NCI-H128 (cell line): ENCODE data around the gene CHRNA7.
"Not testable (repeated sequence)": the region's sequence is repeated elsewhere in the genome, so short reads cannot be mapped to it uniquely, and the experiment has no call there.

ENCODE experiments used
- DNase-seq: peaks from one replicate; lab custom pipeline; 2025; ENCODE audit not compliant: unreplicated experiment; lab: John Stamatoyannopoulos, UW

Gene CHRNA7

DNA sequence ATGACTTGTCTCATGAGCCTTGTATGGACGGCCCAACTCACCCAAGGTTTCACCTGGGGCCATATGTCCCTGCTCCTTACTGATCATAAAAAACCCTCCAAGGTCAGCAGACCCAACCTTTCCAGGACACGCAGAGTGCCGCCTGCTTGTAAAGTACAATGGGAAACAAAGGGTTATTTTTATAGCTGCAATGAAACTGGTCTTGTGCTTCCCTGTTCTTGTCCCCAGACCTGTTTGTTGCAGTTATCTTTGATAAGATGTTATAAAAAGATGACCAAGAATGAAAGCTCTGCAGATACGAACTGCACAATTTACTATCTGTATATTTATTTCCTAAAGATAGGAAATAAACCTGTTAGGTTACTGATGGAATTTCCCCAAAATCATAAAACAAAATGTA is 136.0 kb downstream of the CHRNA7 start:
- not testable (repeated sequence) for DNase-seq

DNA sequence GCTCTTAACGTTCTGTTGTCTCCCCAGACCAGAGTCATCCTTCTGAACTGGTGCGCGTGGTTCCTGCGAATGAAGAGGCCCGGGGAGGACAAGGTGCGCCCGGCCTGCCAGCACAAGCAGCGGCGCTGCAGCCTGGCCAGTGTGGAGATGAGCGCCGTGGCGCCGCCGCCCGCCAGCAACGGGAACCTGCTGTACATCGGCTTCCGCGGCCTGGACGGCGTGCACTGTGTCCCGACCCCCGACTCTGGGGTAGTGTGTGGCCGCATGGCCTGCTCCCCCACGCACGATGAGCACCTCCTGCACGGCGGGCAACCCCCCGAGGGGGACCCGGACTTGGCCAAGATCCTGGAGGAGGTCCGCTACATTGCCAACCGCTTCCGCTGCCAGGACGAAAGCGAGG is 137.6 kb downstream of the CHRNA7 start:
- DNase-seq, result not testable (repeated sequence)

DNA sequence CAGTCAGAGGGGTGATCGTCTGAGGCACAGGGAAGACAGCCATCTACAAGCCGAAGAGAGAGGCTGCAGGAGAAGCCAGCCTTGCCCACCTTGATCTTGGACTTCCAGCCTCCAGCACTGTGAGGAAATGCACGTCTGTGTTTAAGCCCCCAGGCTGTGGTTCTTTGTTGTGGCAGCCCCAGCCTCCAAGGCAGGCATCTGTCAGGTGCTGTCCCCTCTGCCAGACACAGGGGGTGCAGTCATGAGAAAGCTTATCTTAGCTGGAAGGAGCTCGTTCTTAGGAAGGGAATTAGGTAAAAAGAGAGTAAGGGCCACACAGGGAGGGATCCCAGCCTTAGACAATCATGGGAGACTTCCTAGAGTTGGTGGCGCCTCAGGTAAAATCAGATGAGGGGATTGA is 150.3 kb downstream of the CHRNA7 start:
- DNase-seq, result not testable (repeated sequence)

DNA sequence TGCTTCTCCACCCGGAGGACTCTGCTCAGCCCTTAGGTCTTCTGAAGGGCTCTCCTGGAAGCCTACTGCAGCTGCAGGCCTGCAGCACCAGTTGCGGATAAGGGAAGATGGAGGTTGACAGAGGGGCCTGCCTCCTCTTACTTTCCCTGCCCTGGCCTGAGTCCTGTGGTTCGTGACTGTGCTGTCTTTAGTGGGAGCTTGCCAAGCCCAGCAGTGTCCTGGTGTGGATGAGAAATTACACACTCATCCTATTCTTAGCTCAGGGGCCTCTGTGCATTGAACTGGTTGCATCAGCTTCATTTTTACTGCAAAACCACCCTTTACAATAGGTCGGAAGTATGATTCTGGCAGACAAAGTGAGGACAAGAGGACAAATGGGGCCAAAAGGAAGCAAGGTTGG is 163.5 kb downstream of the CHRNA7 start:
- not testable (repeated sequence) for DNase-seq

DNA sequence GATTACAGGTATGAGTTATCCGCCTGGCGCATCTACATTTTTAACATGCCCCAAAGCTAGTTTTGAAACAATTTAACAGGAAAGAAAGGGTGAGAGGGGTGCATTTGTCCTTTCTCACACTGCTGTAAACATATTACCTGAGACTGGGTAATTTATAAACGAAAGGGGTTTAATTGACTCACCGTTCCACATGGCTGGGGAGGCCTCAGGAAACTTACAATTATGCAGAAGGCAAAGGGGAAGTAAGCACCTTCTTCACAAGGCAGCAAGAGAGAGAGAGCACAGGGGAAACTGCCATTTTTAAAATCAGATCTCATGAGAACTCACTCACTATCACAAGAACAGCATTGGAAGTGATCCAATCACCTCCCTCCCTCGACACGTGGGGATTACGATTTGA is 165.9 kb downstream of the CHRNA7 start:
- DNase-seq, result not testable (repeated sequence)

DNA sequence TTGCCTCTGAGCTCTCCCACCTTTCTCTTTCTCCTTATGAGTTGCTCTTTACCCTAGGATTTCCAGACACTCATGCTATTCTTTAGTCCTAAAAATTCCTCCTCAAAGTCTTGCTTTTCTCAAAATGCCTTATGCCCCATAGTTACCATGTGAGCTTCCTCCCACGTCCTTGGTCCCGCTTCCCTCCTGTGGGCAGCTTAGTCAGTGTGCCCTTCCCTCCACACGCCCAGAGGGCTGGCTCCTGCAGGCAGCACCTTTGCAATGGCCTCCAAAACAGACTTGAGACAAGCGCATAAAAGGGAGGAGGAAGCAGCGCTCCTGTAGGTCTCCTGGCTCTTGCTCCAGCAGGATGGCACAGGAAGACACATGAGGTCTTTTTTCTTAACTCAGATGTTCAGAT is 168.6 kb downstream of the CHRNA7 start:
- DNase-seq, result not testable (repeated sequence)

DNA sequence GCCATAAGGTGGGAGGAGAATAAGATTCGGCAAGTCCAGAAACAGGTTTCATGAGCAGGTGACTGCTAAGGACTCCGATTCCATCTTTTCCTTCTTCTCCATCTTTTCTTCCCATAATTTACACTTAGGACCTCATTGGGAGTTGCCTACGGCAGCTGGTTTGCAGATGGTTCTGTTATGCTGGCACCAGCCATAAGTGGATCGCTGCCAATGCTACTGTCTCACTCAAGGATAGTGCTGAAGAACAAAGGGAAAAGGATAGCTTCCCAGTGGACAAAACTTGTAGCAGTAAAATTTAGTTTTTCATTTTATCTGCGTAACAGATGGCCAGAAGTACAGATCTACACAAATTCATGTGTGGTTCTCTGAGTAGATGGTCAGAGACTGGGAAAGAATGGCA is 178.8 kb downstream of the CHRNA7 start:
- DNase-seq, result not testable (repeated sequence)

DNA sequence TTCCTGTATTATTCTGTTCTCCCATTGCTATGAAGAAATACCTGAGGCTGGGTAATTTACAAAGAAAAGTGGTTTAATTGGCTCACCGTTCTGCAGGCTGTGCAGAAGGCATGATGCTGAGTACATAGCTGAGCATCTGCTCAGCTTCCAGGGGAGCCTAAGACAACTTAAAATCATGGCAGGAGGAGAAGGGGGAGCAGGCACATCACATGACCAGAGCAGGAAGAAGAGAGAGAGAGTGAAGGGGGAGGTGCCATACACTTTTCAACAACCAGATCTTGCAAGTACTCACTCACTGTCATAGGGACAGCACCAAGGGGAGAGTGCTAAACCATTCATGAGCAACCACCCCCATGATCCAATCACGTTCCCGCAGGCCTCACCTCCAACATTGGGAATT is 188.4 kb downstream of the CHRNA7 start:
- no peak for DNase-seq
